Body of pancreas (tissue), 4 donors: ENCODE measurements around the gene ACSS2.

Experiments
- CTCF ChIP-seq, 7 experiments: fragments of 450-650 bp in 4 of 7; fragments of 200-600 bp in 3 of 7; sonication (generic) in 3 of 7; IDR thresholded peaks; one replicate each; pipeline ENCODE4 v1.5.1; 2016 to 2019; ENCODE audit warnings: antibody characterized with exemption in 7 of 7
- POLR2A ChIP-seq, 3 donors: fragments of 450-650 bp; IDR thresholded peaks; one replicate each; pipeline ENCODE4 v1.6.1; 2016; ENCODE audit warnings: antibody characterized with exemption in 3 of 3, mild to moderate bottlenecking in 2 of 3

GRCh38 chr20:34848597-34848996 is 27.8 kb upstream of the ACSS2 start:
- TF ChIP-seq CTCF (IDR thresholded peaks at IDR 0.05), result no peak
- no peak for TF ChIP-seq POLR2A (IDR thresholded peaks at IDR 0.05)
